HG02981 (cell line): ENCODE results near the gene PSMF1.
"Not testable (repeated sequence)": the region's sequence is repeated elsewhere in the genome, so short reads cannot be mapped to it uniquely, and the experiment has no call there.

Experiments used
- ATAC-seq: cut with Tn5 transposase; IDR thresholded peaks from one replicate; pipeline ENCODE4 v1.9.1; 2021; ENCODE audit warnings: mild to moderate bottlenecking, moderate library complexity; ENCODE audit not compliant: unreplicated experiment

The PSMF1 gene

DNA sequence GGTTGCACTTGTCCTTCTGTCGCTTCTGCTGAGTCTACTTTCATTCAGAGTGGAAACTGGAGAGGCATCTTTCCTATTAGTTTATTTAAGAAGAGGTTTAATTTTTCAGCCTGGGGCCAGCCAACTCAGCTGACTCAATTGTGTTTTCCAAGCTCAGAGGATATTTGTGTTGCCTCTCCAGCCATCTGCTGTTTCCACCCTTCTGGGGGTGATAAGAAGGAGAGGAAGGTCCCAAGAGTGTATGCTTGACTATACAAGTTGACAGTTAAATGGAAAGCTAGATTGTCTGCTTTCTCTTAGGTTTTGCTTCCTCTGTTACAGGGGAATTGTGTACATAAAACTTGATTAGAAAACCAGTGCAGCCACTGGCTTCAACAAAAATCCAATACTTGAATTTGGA lies 3.0 kb downstream of the PSMF1 start:
- no peak for ATAC-seq

DNA sequence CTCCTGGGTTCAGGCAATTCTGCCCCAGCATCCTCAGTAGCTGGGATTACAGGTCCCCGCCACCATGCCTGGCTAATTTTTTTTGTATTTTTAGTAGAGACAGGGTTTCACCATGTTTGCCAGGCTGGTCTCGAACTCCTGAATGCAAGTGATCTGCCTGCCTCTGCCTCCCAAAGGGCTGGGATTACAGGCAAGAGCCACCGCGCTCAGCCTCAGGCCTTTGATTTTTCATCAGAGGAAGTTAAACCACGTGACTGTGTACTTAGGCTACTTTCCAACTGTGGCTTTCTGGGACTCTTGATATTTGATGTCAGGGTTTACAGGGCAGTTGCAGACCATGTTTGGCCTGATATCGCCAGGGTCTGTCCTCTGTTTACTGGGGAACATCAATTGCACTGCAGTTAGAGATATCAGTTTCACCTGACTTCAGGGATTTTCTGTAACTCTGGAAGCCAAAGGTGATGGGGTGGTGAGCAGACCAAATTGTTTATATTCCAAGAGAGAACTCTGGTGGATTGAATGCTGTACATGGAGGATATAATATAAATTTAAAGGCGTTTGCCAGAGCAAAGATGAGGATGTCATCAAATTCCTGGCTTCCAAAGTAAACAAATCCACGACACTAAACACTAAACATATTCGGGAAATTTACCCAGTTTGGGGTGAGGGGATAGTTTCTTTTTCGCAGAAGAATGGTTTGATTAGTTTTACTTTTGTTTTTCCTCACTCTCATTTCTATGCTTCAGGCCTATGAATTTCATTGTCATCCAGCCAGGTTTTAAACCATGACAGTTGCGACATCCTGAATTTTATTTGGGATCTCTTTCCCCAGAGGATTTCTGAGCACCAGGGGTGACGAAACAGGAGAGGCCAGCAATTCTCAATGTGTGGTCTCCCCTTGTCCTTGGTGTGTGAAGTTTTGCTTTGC lies 4.2 kb downstream of the PSMF1 start:
- no peak for ATAC-seq

DNA sequence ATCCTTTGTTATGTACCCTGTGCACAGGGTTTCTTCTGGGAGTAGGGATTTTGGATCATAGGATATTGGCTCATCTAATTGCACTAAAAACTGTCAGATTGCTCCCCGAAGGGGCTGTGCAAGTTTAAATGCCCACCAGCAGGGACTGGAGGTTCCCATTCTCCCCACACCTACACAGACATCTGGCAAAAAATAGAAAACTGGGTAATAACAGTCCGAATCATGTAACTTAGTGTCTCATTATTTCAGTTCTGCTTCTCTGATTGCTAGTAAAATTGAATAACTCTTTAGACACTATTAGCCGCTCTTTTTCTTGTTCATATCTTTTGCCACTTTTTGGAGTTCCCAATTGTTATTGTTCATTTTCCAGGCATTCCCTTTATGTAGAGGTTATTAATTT lies 5.3 kb downstream of the PSMF1 start:
- ATAC-seq: no peak

DNA sequence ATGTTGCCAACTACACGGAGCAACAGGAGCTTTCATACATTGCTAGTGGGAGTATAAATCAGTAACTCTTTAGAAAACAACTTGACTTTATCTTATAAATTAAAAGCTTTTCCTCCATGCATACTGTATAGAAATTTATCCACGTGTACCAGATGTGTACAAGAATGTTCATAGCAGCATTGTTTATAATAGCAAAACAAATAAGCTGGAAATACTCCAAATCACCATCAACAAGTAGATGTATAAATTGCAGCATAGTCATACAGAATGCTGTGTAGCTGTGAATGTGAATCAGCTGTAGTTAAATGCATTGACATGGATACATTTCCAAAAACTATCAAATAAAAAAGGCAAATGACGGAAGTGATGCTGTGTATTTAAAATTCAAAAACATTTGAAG lies 6.0 kb downstream of the PSMF1 start:
- no peak for ATAC-seq

DNA sequence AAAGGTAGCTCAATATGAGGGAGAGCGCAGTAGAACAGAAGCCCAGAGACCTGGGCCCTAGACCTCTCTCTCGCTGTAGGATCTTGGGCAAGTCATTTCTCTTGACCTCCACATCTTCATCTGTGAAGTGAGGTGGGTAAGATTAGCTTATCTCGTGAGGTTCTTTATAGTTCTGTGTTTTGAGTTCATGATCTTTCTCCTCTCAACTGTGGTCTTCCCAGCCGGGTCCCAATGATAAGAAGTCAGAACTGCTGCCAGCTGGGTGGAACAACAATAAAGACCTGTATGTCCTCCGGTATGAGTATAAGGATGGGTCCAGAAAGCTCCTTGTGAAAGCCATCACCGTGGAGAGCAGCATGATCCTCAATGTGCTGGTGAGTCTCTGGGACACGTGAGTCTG lies 6.9 kb downstream of the PSMF1 start:
- no peak for ATAC-seq

DNA sequence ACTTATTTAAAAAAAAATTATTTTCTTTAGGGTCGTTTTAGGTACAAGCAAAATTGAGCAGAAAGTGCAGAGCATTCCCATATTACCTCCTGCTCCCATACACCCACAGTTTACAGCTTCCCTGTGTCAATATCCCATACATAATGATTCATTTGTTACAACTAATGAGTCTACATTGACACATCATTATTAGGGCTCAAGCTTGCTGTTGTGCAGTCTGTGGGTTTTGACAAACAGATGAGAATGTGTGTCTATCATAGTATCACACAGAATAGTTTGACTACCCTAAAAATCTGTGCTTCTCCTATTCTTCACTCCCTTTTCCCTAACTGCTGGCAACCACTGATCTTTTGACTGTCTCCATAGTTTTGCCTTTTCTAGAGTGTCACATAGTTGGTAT lies 9.4 kb downstream of the PSMF1 start:
- ATAC-seq: no peak

DNA sequence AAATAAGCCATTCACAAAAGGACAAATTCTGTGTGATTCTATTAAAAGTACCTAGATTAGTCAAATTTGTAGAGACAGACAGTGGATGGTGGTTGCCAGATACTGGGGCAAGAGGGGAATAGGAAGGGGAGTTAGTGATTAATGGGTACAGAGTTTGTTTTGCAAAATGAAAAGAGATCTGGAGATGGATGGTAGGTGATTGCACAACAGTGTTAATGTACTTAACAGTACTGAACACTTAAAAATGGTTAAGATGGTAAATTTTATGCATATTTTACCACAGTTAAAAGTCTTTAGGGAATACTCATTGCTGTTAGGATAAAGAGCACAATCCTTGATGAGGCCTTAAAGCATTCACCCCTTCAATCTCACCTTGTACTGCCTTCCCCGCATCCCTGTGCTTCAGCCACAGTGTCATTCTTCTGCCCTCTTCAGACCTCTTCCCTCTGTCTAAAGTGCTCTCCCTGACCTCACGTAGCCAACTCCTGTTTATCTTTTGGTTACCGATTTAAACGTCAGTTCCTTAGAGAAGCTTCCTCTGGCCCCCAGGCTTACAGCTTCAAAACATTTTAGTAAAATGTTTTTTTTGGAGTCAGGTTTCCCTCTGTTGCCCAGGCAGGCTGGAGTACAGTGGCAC lies 11.8 kb downstream of the PSMF1 start:
- no peak for ATAC-seq

DNA sequence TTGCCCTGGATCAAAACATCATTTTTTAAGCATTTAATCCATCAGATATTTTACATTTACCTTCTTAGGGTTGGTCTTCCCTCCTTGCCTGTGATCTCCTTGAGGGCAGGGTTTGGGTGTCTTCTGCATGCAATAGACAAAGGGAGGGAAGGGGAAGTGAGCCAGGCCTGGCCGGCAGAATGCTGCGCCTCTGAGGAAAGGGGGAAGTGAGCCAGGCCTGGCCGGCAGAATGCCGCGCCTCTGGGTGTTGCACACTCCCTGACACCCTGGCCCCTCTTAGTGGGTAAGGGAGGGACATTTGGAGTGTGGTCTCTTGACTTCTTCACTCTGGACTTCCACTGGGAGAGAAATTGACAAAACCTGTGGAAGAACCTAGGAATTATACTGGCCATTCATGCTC lies 12.4 kb downstream of the PSMF1 start:
- no peak for ATAC-seq

DNA sequence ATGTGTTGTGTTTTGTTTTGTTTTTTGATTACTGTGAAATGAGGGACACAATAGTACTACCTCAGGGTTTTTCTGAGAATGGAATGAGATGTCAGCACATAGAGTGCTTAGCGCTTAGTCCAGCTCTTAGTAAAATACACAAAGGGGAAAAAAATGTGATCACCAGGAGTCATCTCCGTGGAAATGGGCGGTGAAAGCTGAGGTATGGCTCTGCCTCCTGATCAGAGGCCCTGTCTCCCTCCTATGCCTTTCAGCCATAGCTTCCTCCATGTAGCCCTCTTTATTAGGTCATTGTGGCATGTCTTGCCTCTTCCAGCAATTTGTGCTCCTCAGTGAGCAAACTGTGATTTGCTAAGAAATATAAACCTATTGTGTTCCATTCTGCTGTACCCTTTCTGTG lies 13.0 kb downstream of the PSMF1 start:
- no peak for ATAC-seq

DNA sequence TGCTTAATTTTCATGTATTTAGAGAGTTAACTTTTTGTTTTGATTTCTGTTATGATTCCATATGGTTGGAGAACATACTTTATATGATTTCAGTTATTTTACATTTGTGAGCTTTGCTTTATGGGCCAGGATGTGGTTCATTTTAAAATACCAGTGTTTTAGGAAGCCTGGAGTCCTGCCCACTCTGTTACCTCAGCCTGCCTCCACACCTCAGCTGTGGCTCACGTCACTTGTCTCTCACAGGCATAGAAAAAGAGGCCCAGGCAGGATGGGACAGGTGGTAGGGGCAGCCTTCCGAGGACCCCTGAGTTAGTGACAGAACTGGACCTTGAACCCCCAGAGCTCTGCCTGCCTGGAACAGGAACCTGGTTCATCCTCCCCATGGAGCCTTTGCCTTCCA lies 16.0 kb downstream of the PSMF1 start:
- ATAC-seq: no peak

DNA sequence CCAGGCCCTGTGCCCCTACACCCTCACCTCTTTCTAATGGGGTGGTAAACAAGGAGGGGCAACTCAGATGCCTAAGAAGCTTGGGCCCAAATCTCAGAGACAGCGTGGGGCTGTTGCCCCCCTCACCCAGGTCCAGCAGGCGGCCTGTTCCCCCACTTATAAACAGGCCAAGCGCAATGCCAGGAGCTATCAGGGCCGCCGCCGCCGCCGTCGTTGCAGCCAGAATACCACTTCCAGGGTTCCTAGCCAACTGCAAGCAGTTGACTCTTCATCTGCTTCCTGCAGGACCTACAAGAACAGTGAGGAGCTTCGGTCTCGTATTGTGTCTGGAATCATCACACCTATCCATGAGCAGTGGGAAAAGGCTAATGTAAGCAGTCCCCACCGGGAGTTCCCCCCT lies 16.4 kb downstream of the PSMF1 start:
- no peak for ATAC-seq

DNA sequence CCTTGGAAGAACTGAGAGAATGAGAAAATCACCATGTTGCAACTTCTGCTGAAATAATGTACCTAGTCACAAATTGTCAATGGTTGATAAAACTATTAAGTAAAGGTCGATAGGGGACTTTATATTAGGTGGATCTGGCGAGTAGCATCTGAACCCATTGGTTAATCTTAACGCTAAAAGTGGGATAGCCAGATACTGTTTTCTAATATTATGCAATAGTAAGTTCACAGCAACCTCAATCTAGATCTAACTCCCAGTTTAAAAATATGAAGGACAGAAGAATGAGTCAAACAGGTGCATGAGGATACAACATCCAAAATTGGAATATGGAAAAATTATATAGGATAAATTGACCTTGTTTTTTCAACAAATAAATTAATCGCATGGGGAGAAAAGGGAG lies 18.8 kb downstream of the PSMF1 start:
- ATAC-seq: no peak

DNA sequence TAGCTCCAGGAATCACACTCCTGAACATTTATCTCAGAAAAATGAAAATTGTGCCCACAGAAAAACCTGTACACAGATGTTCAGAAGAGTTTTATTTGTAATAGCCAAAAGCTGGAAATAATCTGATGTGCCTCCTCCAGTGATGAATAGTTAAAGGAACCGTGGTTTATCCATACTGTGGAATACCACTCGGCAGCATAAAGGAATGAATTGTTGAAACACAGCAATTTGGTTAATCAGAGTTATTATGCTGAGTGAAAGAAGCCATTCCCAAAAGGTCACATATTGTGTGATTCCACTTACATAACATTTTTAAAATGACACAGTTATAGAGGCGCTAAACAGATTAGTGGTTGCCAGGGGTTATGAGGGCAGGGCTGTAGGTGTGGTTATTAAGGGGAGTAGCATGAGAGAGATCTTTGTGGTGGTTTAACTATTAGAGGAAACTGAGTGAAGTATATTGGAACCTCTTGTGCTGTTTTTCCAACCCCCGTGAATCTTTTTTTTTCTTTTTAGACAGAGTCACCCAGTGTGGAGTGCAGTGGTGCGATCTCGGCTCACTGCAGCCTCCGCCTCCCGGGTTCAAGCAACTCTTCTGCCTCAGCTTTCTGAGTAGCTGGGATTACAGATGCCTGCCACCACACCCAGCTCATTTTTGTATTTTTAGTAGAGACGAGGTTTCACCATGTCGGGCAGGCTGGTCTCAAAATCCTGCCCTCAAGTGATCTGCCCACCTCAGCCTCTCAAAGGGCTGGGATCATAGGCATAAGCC lies 26.2 kb downstream of the PSMF1 start:
- no peak for ATAC-seq

DNA sequence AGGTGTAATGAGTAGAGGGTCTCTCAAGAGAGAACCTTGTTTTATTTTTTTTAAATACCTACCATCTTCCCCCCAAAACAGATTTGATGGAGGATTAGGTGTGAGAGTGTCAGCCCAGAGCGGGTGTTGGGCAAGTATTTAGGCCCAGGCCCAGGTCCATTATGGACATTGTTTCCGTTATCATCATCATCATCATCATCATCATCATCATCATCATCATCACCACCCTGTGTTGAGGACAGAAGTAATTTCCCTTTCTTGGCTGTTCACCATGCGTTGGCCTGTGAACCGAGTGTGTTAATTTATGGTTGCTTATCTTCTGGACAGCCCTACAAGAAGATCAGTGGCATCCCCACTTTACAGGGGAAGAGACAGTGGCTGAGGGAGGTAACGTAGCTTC lies 28.6 kb downstream of the PSMF1 start:
- ATAC-seq: no peak

DNA sequence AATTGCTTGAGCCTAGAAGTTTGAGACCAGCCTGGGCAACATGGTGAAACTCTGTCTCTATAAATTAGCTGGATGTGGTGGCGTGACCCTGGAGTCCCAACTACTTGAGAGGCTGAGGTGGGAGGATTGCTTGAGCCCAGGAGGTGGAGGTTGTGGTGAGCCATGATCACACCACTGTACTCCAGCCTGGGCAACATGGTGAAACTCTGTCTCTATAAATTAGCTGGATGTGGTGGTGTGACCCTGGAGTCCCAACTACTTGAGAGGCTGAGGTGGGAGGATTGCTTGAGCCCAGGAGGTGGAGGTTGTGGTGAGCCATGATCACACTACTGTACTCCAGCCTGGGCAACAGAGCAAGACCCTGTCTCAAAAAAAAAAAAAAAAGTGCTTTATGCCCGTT lies 31.4 kb downstream of the PSMF1 start:
- not testable (repeated sequence) for ATAC-seq

DNA sequence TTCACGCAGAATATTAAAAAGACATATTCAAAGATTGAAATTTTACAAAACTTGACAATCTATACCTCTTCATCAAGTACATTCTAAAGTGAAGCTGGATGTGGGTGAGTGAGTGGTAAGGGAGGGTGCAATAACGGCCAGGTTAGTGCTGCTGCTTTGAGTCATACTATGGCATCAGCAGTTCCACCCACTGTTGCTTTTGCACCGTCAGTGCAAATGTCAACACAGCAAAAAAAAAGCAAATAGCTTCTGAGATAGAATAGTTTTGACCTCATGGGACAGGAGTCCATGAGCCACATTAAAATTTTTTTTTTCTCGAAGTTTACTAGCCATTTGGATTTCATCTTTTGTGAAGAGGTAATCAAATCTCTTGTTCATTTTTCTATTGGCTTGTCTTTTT lies 31.8 kb downstream of the PSMF1 start:
- no peak for ATAC-seq

DNA sequence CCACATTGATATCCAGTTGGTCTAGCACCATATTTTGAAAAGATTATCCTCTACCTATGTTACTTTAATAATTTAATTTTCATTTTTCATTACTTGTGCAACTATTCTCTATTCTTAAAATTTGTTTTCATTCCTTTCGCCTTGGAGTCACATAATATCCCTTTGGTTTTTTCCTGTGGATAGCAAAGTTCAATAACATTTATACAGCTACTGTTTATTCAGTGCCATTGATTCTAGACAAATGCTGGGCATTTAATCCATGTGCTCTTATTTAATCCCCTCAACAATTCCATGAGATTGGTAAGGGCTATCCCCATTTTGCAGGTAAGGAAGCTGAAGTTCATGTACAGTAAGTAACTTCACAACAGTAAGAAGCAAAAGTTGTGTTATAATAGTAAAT lies 32.6 kb downstream of the PSMF1 start:
- no peak for ATAC-seq

DNA sequence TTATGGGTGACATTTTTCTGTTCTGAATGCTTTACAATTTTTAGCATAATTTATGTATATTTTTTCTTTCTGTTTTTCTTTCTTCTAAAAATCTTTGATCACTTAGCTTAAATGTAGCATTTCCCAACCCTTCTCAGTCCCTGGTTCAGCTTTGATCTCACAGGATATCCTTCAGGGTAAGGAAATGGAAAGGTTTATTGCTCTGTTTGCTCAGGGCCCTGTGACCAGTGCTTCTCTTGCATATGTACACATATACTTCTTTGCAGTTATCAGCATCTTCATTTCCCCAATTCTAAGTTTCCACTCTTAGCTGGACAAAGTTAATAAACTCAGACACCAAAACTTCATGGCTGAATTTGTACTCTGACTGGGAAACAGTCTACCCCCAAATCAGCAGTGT lies 35.8 kb downstream of the PSMF1 start:
- ATAC-seq: no peak

DNA sequence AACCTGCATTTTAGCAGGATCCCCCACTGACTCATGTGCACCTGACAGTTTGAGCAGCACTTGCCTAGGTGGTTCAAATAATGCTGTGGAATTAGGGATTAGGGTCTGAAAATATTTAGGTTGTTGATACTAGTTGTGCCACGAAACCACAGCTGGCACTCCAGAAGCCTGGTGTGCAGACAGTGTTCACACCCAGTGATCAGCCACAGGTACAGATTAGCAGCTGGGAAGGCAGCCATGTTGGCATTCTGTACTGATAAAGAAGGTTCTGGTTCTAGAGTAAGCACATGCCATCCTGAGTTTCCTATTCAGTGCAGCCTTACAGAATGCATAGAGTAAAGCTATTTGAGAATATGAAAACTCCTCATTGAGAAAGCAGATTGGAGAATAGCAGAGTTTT lies 36.3 kb downstream of the PSMF1 start:
- no peak for ATAC-seq

DNA sequence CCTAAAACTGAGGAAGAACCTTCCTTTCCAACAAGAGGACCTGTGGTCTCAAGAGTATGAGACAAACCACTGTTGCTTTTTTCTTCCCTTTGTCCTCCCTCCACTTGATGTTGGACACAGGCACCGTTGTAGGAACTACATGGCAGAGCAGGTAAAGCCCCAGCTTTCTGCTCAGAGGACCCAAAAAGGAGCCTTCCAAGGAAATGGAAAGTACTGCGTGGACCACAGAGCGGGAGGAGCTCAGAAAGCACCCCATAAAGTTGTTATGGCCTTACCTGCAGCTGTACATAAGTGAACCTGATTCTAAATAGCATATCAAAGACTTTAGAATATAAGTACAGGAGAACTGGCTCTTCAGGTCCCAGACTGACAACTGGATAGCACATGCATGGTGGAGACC lies 36.9 kb downstream of the PSMF1 start:
- no peak for ATAC-seq

DNA sequence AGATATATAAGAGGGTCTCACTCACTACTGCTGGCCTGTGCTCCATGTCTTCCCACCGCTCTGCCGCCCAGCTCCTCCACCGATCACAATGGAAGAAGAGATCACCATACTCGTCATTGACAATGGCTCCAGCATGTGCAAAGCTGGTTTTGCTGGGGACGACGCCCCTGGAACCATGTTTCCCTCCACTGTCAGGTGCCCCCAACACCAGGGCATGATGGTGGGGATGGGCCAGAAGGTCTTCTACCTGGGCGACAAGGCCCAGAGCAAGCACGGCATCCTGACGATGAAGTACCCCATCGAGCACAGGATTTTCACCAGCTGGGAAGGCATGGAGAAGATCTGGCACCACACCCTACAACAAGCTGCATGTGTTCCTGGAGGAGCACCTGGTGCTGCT lies 42.1 kb downstream of the PSMF1 start:
- no peak for ATAC-seq

DNA sequence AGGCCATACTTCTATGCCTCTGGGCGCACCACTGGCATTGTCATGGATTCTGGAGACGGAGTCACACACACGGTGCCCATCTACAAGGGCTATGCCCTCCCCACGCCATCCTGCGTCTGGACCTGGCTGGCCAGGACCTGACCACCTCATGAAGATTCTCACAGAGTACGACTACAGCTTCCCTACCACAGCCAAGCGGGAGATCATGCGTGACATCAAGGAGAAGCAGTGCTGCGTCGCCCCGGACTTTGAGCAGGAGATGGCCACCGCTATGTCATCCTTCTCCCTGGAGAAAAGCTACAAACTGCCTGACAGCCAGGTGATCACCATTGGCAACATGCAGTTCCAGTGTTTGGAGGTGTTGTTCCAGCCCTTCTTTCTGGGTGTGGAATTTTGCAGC lies 42.6 kb downstream of the PSMF1 start:
- ATAC-seq: no peak
